Activated naive CD4-positive, alpha-beta T cell (primary cell): ENCODE data around the gene CREB5.

Experiments used
- DNase-seq, 4 experiments: peaks; one replicate each; lab custom pipeline; 2025; lab: John Stamatoyannopoulos, UW

The CREB5 gene

DNA sequence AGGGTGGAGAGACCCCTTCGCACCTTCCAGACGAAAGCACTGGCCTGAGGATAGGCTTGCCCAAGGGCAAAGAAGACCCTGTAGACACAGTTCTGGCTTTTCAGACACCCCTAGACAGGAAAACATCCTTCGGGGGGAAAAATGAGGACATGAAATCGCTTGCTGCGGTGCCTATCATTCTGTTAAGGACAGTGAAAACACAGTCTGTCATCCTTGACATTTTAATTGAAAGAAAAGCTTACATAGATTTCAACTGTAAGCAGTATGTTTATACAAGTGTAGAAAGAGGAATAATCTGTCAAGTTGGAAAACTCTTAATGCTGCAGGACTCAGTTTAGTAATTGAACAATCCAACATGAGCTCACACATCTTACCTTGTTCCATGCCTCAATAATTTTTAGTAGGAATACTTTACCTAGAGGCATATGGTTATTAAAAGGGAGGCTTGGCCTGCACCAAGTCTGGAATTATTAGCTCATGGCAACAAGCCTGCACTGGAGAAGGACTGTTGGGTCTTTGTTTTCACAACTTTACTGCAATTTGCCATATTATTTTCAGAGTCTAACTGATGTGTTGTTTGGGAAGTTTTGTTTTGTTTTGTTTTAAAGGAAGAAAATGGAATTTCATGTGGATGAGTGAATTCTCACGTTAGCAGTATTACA is 302.3 kb downstream of the CREB5 start:
- no peak for DNase-seq

DNA sequence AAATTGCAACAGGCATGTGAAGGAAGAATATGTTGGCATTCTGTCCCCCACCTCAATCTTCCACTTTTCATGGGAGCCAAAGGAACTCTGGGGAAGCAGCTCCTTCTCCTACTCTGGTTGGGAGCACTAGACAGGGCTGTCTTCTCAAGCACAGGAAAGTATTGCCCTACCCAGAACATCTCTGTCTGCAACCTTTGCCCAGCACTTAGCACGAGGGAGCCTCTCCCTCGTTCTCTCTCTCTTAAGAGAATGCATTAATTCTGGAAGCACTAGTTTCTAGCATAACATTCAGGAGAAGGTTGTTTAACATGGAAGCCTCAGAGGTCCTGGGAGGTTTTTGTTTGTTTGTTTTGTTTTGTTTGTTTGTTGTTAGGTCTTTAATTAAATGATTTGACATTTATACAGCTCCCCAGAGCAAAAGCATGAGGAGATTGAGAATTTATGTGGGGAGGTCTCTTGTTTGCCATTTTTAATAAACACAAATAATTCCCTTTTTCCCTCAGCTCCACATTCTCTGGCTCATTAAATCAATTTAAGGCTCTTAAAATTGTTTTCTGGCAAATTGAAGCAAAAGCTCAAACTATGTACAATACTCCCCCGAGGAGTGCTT is 305.2 kb downstream of the CREB5 start:
- DNase-seq, result no peak

DNA sequence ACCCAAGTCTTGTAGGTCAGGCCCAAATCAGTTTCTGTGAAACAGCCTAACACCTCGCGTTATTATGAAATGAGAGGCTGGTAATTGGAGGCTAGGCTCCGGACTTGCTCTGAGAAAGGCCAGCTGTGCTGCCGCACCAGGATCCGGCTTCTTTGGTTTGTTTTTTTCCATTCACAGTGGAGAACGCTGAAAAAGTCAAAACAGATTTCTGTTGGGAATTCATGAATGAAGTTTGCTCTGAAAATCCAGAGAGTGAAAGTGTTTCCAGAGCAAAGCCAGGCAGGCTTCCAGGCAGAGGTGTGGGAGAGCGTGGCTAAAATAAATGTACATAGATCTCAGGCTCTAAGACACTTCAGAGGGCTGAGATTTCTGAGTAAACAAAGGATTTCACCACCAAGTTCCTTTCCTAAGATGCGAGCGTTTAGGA is 305.8 kb downstream of the CREB5 start:
- DNase-seq, result no peak

DNA sequence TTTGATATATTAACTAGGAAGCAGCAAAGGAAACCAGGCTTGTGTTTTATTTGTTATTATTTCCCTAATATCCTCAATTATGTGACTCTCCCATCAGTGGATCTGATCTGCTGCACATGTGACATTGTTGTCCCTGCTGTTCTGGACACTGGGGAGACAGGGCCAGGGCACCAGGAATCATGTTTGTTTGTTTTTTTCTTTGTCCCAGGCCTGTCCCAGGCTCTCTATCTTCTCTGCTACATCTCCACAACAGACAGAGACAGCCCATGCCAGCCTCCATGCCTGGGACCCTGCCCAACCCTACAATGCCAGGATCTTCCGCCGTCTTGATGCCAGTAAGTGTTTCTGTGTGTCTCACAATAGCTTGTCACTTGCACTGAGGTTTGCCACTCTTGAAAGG is 306.2 kb downstream of the CREB5 start:
- no peak for DNase-seq

DNA sequence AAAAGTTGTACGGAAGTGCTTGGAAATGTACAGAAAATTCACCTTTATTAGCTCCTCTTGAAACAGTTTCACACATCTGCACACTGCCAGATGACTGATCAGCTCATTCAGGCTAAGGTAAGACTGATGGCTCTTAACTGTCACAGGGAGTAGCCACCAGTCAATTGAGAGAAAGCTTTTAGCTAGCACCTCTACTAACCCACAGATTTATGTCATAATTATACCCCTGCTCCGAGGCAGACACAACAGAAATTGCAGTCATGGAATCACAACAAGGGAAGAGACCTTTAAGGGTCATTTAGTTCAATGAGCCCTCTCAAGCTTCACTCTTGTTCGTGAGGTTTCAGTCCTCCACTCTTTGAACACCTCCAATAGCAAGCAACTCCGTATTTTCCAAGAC is 310.4 kb downstream of the CREB5 start:
- no peak for DNase-seq

DNA sequence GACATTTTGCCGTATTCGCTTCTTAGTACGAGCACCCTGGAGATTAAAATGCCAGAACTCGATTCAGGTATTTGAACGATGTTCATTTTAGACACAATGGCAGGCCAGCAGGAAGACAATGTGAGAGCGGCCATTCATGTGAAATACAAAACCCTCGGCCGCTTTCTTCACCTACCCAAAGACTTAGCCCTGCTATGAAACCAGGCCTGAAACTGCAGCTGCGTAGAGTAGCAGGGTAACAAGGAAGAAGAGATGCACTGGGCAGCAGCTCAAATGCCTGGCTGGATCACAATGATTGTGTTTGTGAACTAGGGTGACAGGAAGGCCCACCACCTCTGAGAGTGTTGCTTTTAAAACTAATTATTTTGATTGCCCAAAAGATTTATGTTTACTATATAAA is 311.0 kb downstream of the CREB5 start:
- DNase-seq, result no peak

DNA sequence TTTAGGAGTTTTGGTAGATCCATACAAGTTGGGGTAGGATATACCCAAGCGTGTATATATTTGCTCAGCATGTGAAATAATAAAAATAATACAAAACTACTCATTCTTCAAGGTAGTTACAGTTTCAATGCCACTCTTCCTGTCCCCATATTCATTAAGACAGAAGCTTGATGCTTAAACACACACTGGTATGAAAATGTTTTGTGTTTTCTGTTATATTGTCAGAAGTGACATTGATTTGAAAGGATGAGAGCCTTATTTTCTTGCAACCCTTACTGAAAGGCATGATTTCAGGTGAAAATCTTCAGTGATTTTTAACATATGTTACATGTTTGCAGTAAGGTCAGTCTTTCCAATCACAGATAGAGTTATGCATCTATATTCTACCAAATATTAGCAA is 312.2 kb downstream of the CREB5 start:
- DNase-seq, result no peak

DNA sequence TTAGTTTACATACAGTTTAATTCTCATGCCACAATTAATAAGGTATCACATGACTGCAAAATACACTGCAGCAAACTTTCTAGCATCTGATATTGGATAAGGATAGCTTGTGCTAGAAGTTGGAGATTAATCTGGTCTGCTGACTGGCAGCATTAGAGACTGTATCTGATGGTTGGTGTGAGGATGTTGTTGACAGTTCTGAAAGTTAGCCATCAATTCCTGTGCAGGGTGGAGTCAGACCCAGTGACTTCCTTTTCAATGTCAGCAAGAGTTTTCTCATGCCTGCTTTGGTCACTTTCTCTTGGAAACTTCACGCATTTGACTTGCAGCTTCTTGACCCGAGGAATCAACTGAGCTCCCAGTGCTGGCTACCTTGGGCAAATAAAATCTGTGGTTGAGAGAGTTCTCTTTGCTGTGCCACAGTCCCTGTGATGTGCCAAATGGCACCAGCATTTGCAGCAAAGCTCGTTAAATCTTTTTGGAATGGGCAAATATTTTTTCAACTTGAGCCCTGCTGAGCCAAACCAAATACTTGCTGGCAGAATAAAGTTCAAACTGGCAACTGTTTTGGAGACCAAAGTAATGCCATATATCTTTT is 312.8 kb downstream of the CREB5 start:
- DNase-seq, result no peak

DNA sequence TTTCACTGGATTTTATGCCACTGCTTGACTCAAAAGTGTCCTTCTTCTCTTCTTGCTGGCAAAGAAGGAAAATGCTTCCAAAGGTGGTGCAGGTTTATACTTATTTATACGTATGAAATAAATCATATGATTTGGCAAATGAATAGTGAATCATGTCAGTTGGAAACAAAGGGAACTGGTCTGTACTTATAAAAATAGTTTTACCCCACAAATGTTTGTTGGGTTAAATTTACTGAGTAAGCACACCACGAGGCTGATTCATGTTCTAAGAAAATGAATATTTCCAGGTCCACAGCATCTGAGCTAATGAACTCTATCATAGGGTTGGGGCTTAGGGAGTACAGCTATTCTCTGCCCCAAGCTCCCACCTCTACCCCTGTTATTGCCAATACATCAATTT is 313.6 kb downstream of the CREB5 start:
- no peak for DNase-seq

DNA sequence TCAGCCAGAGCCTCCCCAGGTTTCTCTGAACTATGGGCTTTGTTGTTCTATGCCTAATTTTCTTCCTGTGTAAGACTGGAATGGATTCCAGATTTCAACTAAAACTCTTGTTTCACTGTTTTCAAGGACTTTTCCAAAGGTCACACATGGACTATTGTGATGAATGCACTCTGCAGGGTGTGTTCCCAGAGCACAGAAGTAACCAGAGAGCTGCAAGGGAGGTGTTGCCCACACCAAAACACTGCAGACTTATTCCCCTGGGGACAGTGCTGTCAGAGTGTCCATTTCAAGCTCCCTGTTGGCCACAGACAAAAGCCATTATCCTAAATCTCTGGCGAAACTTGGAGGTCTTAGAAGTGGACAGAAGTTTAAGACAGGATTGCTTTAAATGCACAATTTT is 314.2 kb downstream of the CREB5 start:
- DNase-seq, result no peak

DNA sequence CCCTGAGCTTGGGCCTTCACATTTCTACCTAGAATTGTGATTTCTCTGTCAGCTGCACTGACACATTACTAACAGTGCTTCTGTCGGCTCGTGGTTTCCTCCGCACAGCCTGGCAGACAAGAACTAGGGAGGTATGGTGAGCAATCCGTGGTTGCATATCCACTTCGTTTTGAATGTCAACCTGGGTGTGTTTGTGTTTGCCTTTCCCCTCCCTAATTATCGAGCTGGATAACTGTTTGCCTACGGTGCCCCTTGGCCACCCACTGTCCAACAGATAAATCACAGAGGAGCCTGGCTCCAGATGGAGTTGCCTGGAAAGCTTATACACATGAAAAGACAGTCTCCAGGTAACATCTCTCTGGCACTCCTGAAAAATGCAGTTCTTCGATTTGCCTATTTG is 317.0 kb downstream of the CREB5 start:
- DNase-seq, result no peak

DNA sequence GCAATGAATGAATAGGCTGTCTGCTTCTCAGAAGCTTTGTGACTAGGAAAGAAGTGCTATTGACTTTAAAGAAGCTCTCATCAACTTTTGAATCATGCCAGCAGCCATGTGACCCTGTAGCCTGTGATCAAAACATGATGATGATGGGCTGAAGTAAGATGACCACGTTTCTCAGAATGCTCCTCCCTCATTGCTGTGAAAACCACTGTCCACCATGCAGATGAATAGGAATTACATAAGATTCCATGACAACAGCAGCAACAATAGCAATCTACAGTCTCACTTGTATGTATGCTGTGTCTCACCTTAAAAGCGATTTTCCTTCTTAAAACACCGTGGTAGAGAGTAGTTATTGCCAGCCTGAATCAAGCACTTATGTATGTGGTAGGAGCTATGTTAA is 317.4 kb downstream of the CREB5 start:
- no peak for DNase-seq

DNA sequence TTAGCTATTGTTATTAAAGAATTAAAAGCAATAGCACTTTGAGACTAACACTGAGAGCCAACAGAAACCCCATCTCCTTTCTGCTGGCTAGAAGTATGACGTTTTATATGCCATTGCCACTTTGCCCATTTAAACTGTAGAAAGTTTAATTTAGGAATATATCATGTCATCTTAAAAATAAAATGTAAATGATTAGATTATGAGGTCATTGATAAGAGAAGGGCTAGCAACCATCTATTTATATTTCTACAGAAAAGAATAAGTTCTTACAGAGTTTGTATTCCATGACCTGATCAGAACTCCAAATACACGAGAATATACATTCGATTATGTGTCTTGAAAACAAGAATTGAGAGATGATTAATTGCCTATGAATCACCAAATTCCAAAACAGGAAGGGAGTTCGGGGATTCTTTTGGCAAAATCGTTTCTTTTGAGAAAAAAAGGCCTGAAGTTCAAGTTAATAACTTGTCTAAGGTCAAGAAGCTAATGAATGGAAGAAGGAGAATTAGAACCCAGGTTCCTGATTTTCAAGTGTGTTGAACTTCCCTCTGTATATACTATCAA is 318.9 kb downstream of the CREB5 start:
- no peak for DNase-seq

DNA sequence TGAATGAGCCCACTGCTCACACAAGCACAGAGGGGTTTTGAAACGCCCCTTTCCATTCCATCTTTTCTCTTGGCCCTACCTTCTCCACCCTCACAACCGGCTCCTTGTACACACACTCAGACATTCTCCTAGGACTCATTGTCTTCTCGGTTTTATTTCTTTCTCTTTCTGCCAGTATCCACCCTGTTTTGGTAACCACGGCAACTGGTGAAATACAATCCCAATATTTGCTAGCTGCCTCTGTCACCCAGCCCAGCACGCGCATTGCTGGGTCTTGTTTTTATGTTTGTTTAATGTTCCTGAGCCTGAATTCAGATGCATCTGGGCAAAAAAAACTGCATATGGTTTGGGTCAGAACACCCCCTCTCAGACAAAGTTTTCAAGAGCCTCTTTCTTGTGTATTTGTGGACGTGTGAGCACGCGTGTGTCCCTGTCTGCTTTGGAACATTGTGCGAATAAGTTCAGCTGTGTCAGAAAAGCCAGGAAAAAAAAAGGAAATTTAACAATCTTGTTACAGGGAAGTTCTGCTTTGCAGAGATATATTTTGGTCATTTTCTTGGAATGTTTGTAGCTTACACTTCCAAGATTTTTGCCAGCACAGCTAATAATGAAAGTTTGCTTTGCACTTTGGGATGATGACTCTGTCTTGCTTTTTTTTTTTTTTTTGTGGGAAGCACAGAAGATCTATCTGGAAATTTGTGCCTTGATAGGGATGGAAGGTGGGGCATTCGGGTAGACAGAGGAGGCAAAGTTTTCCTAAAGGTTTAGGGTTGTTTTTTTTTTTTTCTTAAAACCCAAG is 320.0 kb downstream of the CREB5 start:
- no peak for DNase-seq

DNA sequence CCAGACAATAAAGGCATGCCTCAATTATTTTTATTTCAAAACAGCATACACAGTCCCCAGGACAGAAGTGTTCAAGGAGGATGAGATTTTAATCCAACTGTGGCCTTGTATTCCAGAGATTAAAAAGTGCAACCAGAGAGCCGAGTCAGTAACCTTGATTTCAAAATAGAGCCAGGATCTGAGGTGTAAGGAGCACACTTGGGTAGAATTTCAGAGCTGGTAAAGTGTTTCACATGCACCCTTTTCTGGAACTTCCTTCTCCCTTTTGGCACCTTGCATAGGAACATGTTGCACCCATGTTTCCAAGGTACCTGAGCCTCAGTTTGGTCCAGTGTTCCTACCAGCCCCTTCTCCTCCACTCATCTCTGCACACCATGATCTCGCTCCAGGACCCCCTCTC is 320.7 kb downstream of the CREB5 start:
- DNase-seq, result no peak

DNA sequence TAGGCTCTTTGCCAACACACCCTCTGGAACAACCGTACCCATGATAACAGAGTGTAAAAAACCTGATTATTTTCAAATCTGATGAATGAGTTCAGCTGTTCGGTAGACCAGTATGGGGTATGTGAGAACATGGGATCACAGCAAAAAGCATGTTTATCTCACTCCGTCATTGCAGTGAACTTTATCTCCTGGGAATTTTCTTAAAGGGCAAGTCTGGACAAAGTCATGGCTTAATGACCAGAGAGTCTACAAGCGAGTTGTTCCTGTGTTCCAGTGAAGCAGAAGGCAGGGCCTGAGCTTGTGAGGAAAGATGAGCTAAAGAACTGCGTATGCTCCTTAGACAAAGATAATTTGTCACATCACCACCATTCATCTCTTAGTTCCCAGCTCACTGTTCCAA is 326.1 kb downstream of the CREB5 start:
- no peak for DNase-seq

DNA sequence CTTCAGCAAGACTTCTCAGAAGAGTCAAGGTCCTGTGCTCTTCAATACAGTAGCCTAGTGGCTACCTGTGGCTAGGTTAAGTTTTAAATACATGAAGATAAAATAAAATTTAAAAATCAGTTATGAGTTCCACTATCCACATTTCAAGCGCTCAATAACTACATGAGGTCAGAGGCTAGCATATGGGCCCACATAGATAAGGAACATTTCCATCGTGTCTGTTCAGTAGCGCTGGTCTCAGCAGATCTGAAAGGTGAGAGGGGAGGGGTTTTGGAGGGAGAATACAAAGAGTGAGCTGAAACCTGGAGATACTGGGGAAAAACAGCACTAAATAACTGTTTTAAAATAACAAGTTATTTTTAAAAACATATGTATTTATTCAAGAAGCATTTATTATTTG is 326.8 kb downstream of the CREB5 start:
- no peak for DNase-seq

DNA sequence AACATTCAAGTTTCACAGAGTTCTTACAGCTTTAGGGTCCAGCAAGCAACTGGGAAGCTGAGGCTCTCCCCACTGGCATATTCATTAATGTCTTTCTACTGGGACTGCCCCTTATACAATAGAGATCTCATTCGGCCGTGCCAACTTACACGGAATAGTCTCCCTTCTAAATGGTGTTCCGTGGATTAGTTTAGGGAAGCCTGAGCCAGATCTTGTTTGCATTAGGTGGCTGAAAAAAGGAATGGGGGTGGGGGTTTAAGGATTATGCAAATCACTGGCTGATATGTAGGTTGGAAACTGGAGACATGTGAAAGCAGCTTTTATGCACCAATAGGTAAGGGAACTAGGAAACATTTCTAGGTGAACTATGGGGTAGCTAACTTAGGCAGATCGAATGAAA is 327.5 kb downstream of the CREB5 start:
- no peak for DNase-seq

DNA sequence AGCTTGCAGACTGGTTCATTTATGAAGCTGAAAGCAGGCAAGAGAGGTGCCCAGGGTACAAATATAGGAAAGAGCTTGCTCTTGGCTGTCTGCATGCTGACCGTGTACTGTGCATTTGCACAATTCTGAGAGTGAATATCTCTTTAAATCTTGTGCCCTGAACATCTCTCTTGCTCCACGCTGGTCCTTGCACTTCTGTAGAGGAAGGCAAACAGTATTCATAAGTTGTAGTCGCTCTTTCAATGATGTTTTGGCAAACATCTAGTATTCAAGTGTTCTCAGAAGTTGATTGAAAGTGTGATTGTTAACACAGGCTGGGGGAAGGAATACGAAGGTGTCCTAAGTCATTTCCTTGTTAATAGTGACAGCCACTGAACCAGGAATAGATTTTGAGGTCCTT is 332.6 kb downstream of the CREB5 start:
- DNase-seq, result no peak

DNA sequence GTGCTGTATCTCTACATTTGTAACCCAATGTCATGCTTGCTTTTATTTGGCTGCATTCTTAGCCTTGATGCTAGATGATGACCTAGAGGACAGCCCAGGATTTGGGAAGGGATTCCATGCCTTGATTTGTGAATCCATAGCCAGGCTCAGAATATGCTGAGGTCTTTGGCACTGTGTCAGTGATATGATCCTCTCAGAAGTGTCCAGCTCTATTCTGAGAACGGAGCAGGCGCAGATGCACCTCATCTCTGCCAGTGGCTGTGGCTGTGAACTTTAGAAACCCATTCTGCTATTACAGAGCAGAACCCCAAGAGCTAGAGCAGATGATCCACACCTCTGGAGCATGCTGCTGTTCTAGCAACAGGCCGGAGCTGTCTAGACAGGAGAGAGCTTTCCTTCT is 333.0 kb downstream of the CREB5 start:
- DNase-seq, result no peak

DNA sequence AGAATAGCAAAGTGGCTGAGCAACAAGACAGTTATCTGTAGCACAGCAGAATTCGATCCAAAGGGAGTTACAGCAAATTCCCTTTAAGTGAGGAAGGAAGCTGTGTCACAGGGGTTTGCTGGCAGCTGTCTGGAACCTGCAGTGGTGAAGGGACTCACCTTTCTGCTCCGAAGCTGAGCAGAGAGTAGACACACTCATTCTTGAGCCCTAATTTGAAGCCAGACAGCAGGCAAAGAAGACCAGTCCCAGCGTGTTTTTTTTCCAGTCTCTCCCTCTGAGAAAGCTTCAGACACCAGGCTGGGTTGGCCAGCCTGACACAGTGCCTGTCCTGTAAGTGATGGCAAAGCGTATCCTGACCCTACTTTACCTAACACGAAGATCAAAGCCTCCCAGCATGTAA is 335.1 kb downstream of the CREB5 start:
- DNase-seq, result no peak

DNA sequence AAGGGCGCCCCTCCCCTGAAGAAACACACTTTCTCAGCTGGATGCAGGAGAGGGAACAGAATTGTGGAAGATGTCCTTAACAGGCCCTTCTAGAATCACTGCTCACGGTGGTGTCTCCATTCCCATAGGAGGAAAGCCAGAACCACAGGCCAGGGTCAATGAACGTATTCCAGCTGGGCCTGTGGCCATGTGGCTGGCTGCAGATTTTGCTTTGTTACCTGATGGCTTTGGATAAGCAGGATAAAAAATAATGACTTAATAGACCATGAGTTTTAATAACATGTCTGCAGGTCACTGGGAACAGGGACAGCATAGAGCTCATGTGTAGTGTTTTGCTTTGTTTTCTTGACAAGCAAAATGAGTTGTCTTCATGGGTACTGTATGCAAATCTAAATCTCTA is 335.5 kb downstream of the CREB5 start:
- DNase-seq, result no peak

DNA sequence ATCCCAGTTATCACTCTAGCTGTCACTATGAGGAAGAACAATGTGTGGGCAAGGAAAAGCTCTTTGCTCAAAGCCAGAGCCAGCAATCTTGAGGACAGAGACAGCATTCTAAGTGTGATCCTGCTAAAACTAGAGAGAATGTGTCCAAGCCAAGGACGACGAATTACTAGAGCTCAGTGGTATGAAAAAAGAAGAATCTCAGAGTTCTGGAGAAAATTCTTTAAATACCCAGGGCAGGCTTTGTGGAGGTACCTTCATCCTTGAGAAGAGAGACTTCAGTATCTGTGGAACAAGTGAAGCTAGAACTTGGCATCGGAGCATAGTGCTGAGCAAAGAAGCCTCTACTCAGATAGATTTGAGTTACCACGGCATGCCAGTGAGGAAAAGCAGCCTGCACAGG is 336.0 kb downstream of the CREB5 start:
- DNase-seq, result no peak
